K562 (cell line): ENCODE data around the gene RSPH9. TPM values are rescaled to one million over a fixed set of nuclear protein-coding genes. Genes with fewer than 3 reads are reported as not detected.

Experiments
- ADNP ChIP-seq: fragments of 200-800 bp; sonication (Bioruptor generic); IDR thresholded peaks from 2 replicates; pipeline ENCODE4 v1.6.1; 2016; ENCODE audit warnings: missing genetic modification characterization, missing compliant biosample characterization
- C11orf30 ChIP-seq: fragments of 450-650 bp; IDR thresholded peaks from 2 replicates; pipeline ENCODE4 v1.6.1; 2016; ENCODE audit warnings: low read depth, mild to moderate bottlenecking
- CBFA2T2 ChIP-seq: fragments of 450-650 bp; conservative IDR thresholded peaks from 2 replicates; pipeline ENCODE4 v1.6.1; 2017; ENCODE audit warnings: mild to moderate bottlenecking
- ELF1 ChIP-seq: fragments of 200-800 bp; sonication (Bioruptor generic); IDR thresholded peaks from 2 replicates; pipeline ENCODE4 v1.6.1; 2016; ENCODE audit warnings: missing genetic modification characterization, missing compliant biosample characterization
- GATAD2B ChIP-seq: fragments of 450-650 bp; IDR thresholded peaks from 2 replicates; pipeline ENCODE4 v1.6.1; 2017; ENCODE audit warnings: mild to moderate bottlenecking, borderline replicate concordance
- HCFC1 ChIP-seq: IDR thresholded peaks from 2 replicates; pipeline ENCODE4 v1.6.1; 2012; ENCODE audit warnings: low read depth, low read length, improper control_type of control experiment
- JUND ChIP-seq, 2 experiments: IDR thresholded peaks; 2 replicates in 1 of 2; 3 replicates in 1 of 2; pipeline ENCODE4 v1.6.1; 2011; ENCODE audit warnings: borderline replicate concordance in 2 of 2, low read depth in 2 of 2, low read length in 2 of 2, improper control_type of control experiment in 1 of 2, missing biosample characterization in 1 of 2, missing genetic modification characterization in 1 of 2, missing genetic modification reagents in 1 of 2
- KAT7 ChIP-seq: sonication (generic); formaldehyde crosslinking; IDR thresholded peaks from 2 replicates; pipeline ENCODE4 v1.8.0; 2022; ENCODE audit warnings: missing genetic modification reagents, mild to moderate bottlenecking, borderline replicate concordance
- KHSRP ChIP-seq: fragments of 450-650 bp; IDR thresholded peaks from 2 replicates; pipeline ENCODE4 v1.6.1; 2017
- KLF1 ChIP-seq: fragments of 450-650 bp; IDR thresholded peaks from 2 replicates; pipeline ENCODE4 v1.6.1; 2016; ENCODE audit warnings: missing genetic modification characterization, missing compliant biosample characterization
- NBN ChIP-seq: fragments of 450-650 bp; IDR thresholded peaks from 2 replicates; pipeline ENCODE4 v1.6.1; 2016; ENCODE audit warnings: low read depth, mild to moderate bottlenecking
- POLR2AphosphoS2 ChIP-seq: IDR thresholded peaks from 2 replicates; pipeline ENCODE4 v1.6.1; 2012; ENCODE audit warnings: low read length, improper control_type of control experiment
- POLR2B ChIP-seq: fragments of 450-650 bp; IDR thresholded peaks from 2 replicates; pipeline ENCODE4 v1.6.1; 2018; ENCODE audit warnings: low read depth; ENCODE audit not compliant: partially characterized antibody
- PTRF ChIP-seq: fragments of 450-650 bp; IDR thresholded peaks from 2 replicates; pipeline ENCODE4 v1.6.1; 2016; ENCODE audit warnings: mild to moderate bottlenecking, missing genetic modification characterization, missing compliant biosample characterization
- RBM25 ChIP-seq: fragments of 200-400 bp; formaldehyde crosslinking; IDR thresholded peaks from 2 replicates; pipeline ENCODE4 v1.6.1; 2018; ENCODE audit warnings: low read length, low read depth, moderate library complexity; ENCODE audit not compliant: severe bottlenecking
- RHOXF2B ChIP-seq: fragments of 250-450 bp; sonication (Bioruptor Pico); conservative IDR thresholded peaks from 2 replicates; pipeline ENCODE4 v1.5.1; 2021
- RNF2 ChIP-seq: sonication (generic); IDR thresholded peaks from 2 replicates; pipeline ENCODE4 v1.6.1; 2016
- SMAD4 ChIP-seq: fragments of 250-450 bp; sonication (Bioruptor Pico); conservative IDR thresholded peaks from 2 replicates; pipeline ENCODE4 v1.8.0; 2021; ENCODE audit warnings: inconsistent platforms, mild to moderate bottlenecking, moderate library complexity
- SNIP1 ChIP-seq: fragments of 450-650 bp; IDR thresholded peaks from 2 replicates; pipeline ENCODE4 v1.7.1; 2017; ENCODE audit warnings: low read depth, mild to moderate bottlenecking
- TAF7 ChIP-seq: fragments of 450-650 bp; IDR thresholded peaks from 2 replicates; pipeline ENCODE4 v1.6.1; 2016; ENCODE audit warnings: missing genetic modification characterization, missing compliant biosample characterization
- TAF9B ChIP-seq: fragments of 450-650 bp; IDR thresholded peaks from 2 replicates; pipeline ENCODE4 v1.6.1; 2018; ENCODE audit warnings: mild to moderate bottlenecking; ENCODE audit not compliant: partially characterized antibody
- ZBTB8A ChIP-seq: fragments of 450-650 bp; IDR thresholded peaks from 2 replicates; pipeline ENCODE4 v1.6.1; 2018; ENCODE audit warnings: mild to moderate bottlenecking, moderate library complexity; ENCODE audit not compliant: partially characterized antibody
- ZNF146 ChIP-seq: IDR thresholded peaks from one replicate; pipeline ENCODE4 v1.6.1; 2018; ENCODE audit warnings: missing compliant biosample characterization; ENCODE audit not compliant: unreplicated experiment
- ZNF408 ChIP-seq: fragments of 250-450 bp; sonication (Bioruptor Pico); IDR thresholded peaks from 2 replicates; pipeline ENCODE4 v1.4.0; 2020; ENCODE audit warnings: low read depth, mild to moderate bottlenecking, moderate library complexity
- ZNF444 ChIP-seq: fragments of 250-450 bp; sonication (Bioruptor Pico); IDR thresholded peaks from 2 replicates; pipeline ENCODE4 v1.4.0; 2020; ENCODE audit warnings: mild to moderate bottlenecking, moderate library complexity
- polyA plus RNA-seq, 8 experiments: library from polyadenylated mRNA; depleted of rRNA in 4 of 8; stranded (reverse) in 5 of 8; unstranded in 3 of 8; fragments of >200 nt; fragmentation: Nextera tagmentation in 2 of 8; fragmentation: Illumina TruSeq in 1 of 8; extraction: Ambion mirVana in 2 of 8; extraction: Trizol in 1 of 8; gene quantifications; 2 replicates each; pipeline versions ENCODE4 v1.2.1 to v1.2.3, GENCODE V29; 2011 to 2014; ENCODE audit warnings: inconsistent platforms in 1 of 8, missing spikeins in 1 of 8
- total RNA-seq, 7 experiments: library from RNA; depleted of rRNA in 6 of 7; stranded (reverse); fragments of >200 nt in 6 of 7; fragmentation: Illumina TruSeq in 2 of 7; extraction: Trizol in 2 of 7; gene quantifications; 2 replicates each; pipeline versions ENCODE4 v1.2.1 to v1.2.3, GENCODE V29; 2011 to 2021; ENCODE audit warnings: low replicate concordance in 1 of 7
- TF ChIP-seq, protein P1 (sequence below): fragments of 250-450 bp; sonication (Bioruptor Pico); IDR thresholded peaks from 2 replicates; pipeline ENCODE4 v1.5.0; 2020; ENCODE audit warnings: mild to moderate bottlenecking, borderline replicate concordance
- TF ChIP-seq, protein P2 (sequence below): fragments of 250-450 bp; sonication (Bioruptor Pico); IDR thresholded peaks from 2 replicates; pipeline ENCODE4 v1.5.0; 2021; ENCODE audit warnings: mild to moderate bottlenecking, borderline replicate concordance

Gene RSPH9
- total and polyA plus RNA-seq, 9 of the 15 experiments (the other 6 are each of a cell fraction or from before 2014, with no cell fraction given): 0.05 to 0.60 (median 0.39) TPM; not detected in 6

DNA sequence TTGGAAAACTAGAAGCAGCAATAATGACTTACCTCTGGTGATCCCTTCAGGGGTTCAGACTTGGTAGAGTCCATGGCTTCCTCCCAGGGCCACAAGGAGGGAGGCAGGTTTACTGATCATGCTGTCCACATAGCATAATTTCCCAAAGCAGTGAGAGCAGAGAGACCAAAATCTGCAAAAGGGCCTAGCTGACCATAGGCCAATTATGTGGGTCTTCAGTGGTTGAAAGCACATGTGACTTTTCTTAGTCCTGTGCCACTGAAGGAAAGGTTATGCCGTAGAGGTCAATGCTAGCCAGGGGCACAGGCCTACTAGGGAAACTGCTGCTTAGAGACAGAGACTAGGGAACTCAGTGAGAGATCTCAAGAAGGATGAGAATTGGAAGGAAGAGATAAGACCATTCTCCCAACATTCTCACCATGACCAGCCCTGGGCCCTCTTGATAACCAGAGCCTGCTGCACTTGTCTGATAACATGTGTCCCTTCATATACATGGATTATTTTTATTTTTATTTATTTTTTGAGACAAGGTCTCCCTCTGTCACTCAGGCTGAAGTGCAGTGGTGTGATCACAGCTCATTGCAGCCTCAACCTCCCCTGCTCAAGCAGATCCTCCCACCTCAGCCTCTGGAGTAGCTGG lies 13.7 kb upstream of the RSPH9 start (continued):
- TF ChIP-seq ZBTB8A (no peak), PTRF (peak; percentile 62; the same call in 1 of the 2 replicates), ZNF408 (CRISPR knock-in tag) (no peak), ADNP (tag) (no peak), C11orf30 (no peak), RBM25 (peak; percentile 8), KAT7 (CRISPR knock-in tag) (peak; percentile 81; the same call in 1 of the 2 replicates), SNIP1 (no peak), NBN (peak; percentile 99), TAF7 (peak; percentile 74), JUND (IDR thresholded peaks at IDR 0.05; ENCODE audit: borderline replicate concordance, low read depth, low read length) (peak; percentile 76), JUND (tag; IDR thresholded peaks at IDR 0.05; ENCODE audit: borderline replicate concordance, low read depth, low read length) (peak; percentile 69; the same call in 2 of the 3 replicates), ZNF444 (CRISPR knock-in tag) (0 out of 2 replicates have a peak, but pooled peaks have one; percentile 20), CBFA2T2 (peak; percentile 99), HCFC1 (peak; percentile 44; the same call in 1 of the 2 replicates), POLR2B (peak; percentile 76), KHSRP (peak; percentile 79), KLF1 (tag) (no peak), ZNF146 (CRISPR knock-in tag) (no peak), ELF1 (tag) (peak; percentile 26; the same call in 1 of the 2 replicates), TAF9B (no peak), POLR2AphosphoS2 (no peak), RHOXF2B (CRISPR knock-in tag) (peak; percentile 69; the same call in 1 of the 2 replicates), SMAD4 (CRISPR knock-in tag) (peak; percentile 92), RNF2 (peak; percentile 94), GATAD2B (no peak)
- TF ChIP-seq, protein P1, sequence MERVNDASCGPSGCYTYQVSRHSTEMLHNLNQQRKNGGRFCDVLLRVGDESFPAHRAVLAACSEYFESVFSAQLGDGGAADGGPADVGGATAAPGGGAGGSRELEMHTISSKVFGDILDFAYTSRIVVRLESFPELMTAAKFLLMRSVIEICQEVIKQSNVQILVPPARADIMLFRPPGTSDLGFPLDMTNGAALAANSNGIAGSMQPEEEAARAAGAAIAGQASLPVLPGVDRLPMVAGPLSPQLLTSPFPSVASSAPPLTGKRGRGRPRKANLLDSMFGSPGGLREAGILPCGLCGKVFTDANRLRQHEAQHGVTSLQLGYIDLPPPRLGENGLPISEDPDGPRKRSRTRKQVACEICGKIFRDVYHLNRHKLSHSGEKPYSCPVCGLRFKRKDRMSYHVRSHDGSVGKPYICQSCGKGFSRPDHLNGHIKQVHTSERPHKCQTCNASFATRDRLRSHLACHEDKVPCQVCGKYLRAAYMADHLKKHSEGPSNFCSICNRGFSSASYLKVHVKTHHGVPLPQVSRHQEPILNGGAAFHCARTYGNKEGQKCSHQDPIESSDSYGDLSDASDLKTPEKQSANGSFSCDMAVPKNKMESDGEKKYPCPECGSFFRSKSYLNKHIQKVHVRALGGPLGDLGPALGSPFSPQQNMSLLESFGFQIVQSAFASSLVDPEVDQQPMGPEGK (CRISPR knock-in tag): no peak
- TF ChIP-seq, protein P2, sequence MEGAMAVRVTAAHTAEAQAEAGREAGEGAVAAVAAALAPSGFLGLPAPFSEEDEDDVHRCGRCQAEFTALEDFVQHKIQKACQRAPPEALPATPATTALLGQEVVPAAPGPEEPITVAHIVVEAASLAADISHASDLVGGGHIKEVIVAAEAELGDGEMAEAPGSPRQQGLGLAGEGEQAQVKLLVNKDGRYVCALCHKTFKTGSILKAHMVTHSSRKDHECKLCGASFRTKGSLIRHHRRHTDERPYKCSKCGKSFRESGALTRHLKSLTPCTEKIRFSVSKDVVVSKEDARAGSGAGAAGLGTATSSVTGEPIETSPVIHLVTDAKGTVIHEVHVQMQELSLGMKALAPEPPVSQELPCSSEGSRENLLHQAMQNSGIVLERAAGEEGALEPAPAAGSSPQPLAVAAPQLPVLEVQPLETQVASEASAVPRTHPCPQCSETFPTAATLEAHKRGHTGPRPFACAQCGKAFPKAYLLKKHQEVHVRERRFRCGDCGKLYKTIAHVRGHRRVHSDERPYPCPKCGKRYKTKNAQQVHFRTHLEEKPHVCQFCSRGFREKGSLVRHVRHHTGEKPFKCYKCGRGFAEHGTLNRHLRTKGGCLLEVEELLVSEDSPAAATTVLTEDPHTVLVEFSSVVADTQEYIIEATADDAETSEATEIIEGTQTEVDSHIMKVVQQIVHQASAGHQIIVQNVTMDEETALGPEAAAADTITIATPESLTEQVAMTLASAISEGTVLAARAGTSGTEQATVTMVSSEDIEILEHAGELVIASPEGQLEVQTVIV (CRISPR knock-in tag): no peak
